HG03175 (cell line): Measurements from ENCODE around the gene KCNK13.
"Not testable (repeated sequence)": the region's sequence is repeated elsewhere in the genome, so short reads cannot be mapped to it uniquely, and the experiment has no call there.

Source experiments
- ATAC-seq: cut with Tn5 transposase; IDR thresholded peaks from one replicate; pipeline ENCODE4 v1.9.1; 2021; ENCODE audit warnings: mild to moderate bottlenecking, moderate library complexity; ENCODE audit not compliant: unreplicated experiment

The KCNK13 gene

DNA sequence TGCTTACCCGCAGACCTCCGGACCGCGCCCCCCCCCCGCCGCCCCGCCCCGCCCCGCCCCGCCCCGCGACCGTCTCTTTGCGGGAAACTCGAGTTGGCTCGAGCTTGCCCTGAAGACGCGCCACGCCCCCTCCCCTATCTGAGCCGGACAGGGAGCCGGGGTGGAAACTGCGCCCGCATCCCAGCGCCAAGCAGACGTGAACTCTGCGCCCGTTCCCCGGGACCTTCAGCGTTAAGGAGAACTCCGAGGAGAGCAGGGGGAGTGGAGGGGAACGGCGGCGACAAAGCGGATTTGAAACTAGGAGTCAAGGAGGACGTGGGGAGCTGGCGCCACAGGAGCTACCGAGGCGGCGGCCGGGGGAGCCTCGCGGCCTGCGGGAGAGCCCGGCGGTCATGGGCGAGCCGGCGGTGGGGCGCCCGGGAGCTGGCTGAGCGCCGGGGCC lies at the start of gene KCNK13:
Gene KCNK13 (plus strand): TSS at position 310 of the 442 bp plus-strand sequence. CDS start 212 bp downstream, outside the sequence.
- ATAC-seq = no peak

DNA sequence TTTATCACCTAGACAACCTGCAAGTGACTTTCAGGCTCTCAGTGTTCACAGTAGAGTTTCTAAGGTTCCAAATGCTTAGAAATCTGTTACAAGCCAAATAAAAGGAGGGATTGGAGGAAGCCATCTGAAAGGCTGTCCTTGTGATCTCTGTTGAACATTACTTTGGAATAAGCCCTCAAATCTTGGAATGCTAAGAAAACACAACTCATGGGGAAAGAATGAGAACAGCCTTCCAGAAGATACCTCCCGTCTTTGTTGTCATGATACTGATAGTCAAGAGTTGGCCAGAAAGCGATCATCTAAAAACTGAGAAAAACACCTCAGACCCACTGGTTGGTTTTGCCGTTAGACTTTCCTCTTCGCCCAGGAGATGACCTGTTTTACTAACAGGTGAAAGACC lies 44.4 kb upstream of the KCNK13 start:
- ATAC-seq = no peak

DNA sequence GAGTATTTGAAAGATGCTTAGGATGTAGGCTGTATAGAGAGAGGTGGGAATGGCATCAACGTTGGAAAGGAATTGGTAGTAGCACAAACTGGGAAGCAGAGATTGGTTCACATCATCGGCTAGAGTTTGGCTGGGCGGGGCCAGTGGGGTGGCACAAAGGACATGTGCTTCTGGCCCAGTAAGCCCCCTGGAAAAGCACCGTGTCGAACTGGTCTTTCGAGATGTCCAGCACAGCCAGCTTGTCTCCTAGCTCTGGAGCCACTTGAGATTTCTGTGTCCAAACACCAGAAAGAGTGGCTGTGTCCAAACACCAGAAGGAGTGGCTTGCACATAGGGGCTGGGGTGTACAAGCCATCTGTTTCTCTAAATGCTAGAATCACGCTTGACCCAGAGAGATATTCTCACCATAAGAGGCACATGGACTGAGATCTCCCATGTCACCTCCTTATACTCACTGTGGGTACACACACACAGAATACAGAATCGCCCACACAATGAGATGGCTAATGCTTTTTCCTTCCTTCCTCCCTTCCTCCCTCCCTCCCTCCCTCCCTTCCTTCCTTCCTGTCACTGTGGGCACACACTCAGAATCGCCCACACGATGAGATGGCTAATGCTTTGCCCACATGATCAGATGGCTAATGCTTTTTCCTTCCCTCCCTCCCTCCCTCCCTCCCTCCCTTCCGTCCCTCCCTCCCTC lies 41.8 kb upstream of the KCNK13 start:
- no peak for ATAC-seq

DNA sequence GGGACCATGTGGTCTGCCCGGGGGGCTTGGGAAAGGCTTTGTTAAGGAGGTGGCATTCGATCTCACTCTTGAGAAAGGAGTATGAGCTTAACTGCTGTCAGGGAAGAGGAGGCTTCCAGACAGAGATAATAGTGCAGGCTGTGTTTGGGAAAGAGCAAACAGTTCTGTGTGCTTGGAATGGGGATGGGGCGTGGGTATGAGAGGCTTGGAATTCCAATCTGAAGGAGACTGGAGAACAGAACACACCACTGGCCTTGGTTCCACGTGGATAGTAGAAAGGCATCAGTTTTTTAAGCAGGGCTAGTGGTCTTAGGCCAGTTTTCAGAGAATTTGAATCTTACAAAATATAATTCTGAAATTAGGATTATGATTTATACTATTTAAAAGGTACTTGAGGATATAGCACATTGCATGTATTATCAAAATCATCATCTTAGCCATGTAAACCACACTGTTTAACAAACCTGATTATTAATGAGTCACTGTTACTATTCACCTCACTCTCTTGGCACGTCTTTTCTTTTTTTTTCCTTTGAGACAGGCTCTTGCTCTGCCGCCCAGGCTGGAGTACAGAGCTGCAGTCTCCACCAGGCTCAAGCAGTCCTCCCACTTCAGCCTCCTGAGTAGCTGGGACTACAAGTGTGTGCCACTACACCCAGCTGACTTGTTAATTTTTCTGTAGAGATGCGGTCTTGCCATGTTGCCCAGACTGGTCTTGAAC lies 38.5 kb upstream of the KCNK13 start:
- ATAC-seq = no peak

DNA sequence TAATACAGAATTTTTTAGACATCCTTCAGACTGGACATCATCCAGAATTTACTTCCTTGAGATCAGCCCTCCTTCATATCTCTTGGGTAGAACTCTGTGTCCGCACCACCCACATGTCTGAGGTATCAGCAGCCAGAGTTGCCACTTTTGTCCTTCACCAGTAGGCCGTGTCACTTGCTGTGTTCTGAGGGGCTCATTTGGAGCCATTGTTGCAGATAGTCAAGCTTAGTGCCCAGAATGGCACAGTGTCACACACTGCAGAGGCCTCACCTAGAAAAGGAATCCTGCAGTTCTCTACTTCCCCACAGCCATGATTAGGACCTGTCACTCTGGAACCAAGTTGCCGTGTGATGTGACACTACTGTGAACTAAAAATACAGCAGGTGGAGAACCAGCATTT lies 36.9 kb upstream of the KCNK13 start:
- ATAC-seq = no peak

GRCh38 chr14:90026608-90027007 lies 35.2 kb upstream of the KCNK13 start:
- not testable (repeated sequence) for ATAC-seq

DNA sequence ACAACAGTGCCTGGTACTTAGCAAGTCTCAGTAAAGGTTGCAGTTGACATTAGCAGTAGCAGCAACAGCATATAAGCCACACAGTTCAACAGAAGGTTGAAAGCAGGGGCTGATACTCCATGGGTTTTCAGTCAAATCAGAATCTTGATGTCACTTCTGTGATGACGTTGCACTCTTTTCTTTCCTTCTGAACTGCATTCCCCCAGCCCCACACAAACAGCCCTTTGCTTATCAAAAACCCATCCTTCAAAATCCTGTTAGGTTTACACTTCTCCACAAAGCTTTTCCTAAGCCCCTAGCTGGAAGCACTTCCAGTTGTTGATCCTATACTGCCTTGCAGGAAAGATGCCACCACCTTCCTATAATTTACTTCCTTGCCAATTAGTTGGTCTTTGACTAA lies 34.0 kb upstream of the KCNK13 start:
- no peak for ATAC-seq

- no peak for ATAC-seq
Measured at GRCh38 chr14:90034156-90034555, 27.6 kb upstream of the KCNK13 start.

GRCh38 chr14:90034835-90035525 lies 26.8 kb upstream of the KCNK13 start:
- ATAC-seq = no peak

DNA sequence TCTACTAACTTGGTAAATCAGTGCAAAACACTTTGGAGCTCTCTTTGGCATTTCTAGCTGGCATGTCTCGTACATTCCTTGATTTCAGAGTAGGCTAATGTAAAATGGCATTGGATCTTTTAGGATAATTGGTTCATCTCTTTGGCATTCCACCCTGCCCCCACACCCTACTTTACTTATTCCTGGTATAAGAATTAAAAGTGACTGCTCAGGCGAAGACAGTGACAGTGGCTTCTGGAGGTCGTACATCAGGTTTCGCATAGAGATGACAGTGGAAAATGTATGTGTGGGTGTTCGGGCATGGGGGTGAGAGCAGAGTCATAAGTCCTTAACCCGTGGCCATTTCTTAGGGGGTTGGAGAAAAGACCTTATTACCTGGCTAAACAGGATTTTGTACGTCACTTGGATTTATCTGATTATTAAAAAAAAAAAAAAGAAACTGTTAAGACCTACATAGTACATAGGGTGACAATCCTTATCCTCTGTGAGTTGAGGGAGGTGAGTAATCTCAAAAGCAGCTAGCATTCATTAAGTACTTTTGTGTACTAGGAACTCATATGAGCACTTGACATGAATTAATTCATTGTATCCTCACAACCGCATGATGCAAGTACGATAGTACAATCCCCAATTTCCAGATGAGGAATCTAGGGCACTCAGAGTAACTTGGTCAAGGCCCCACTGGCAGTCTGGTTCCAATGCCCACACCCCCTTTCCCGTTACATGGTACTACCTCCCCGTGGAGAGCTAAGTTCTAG lies 22.4 kb upstream of the KCNK13 start:
- no peak for ATAC-seq

DNA sequence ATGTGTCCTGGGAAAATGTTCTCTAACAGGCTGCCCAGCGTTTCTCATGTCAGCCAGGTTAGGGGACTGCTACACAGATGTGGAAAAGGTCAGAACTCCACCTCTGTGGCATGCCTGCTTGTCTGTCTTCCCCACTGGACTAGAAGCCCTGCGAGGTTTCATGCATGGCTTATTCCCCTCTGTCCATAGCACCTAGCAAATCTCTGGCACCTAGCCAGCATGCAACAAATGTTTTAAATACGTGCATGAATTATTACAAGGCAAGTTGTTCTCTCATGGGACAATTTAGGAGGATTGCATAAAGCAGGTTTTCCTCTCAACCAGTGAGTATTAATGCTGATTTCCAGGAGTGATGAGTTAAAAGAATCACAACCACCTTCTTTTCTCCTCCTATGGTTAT lies 21.4 kb upstream of the KCNK13 start:
- no peak for ATAC-seq

DNA sequence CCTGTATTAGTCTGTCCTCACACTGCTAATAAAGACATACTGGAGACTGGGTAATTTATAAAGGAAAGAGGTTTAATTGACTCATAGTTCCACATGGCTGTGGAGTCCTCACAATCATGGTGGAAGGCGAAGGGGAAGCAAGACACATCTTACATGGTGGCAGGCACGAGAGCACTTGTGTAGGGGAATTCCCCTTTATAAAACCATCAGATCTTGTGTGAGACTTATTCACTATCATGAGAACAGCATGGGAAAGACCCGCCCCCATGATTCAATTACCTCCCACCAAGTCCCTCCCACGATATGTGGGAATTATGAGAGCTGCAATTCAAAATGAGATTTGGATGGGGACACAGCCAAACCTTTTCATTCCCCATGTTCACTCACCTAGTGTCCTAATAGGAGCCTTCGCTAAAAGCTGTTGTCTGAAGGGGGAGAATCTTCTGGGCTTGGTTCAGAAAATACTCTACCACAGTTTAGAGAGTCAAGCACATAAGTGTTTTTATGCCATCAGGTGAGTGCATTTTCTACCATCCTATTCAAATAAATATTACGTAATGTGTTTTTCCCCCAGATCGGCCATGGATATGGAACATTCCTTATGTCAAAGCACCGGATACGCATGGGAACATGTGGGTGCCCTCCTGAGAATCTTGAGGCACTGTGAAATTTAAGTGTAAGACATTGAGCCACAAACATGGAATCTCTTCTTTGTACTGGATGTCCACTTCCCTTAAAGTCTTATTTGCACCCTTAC lies 19.1 kb upstream of the KCNK13 start:
- ATAC-seq = no peak

DNA sequence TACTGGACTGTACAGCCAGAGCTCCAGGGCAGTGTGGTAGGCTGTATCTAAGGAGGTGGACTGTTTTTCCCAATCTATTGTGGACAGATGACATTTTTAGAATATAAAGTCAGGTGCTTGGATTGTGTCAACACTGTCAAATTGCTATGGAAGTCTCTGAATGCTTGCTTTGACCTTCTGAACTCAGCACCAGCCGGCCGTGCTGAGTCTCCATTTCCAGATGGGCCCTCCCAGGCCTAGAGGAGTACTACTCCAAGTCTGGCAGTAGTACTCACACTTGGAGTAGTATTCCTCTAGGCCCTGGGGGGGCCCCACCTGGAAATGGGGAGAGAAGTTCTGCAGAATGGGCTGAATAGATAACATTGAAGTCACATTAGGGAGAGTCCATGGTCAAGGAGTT lies 16.2 kb upstream of the KCNK13 start:
- ATAC-seq = no peak

- no peak for ATAC-seq
Measured at GRCh38 chr14:90049390-90049789, 12.4 kb upstream of the KCNK13 start.

- ATAC-seq = no peak
Measured at GRCh38 chr14:90050271-90050670, 11.5 kb upstream of the KCNK13 start.

DNA sequence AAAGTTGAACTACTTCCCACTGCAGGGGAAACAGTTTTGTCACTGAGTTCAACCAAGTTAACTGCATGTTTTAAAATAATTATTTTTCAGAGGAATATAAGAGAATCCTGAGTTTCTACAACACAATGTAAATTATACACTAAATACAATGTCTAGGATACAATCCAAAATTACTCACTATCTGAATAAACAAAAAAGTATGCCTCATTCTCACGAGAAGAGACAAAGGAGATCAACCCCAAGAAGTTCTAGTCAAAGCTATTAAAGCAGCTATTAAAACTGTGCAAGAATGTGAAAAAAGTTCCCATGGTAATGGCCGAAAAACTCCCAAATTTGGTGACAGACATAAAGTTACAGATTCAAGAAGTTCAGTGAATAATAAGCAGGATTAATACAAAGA lies 8.8 kb upstream of the KCNK13 start:
- no peak for ATAC-seq

GRCh38 chr14:90054803-90055202 lies 7.0 kb upstream of the KCNK13 start:
- ATAC-seq = no peak

DNA sequence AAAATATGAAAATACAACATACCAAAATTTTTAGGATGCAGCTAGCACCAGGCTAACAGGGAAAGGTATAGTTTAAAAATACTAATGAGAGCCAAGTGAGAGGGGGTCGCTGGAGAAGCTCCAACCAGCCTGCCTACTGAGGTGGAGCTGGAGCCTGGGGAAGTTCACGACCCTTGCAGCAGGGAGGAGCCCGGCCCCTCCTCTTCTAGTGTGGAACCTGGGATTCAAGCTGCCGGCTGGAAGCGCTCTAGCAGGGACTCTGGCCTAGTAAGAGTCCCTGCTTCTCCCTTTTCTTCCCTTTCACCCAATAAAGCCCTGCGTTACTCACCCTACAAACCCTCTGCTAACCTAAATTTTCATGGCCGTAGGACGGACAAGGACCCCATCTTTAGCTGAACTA lies 5.0 kb upstream of the KCNK13 start:
- no peak for ATAC-seq

DNA sequence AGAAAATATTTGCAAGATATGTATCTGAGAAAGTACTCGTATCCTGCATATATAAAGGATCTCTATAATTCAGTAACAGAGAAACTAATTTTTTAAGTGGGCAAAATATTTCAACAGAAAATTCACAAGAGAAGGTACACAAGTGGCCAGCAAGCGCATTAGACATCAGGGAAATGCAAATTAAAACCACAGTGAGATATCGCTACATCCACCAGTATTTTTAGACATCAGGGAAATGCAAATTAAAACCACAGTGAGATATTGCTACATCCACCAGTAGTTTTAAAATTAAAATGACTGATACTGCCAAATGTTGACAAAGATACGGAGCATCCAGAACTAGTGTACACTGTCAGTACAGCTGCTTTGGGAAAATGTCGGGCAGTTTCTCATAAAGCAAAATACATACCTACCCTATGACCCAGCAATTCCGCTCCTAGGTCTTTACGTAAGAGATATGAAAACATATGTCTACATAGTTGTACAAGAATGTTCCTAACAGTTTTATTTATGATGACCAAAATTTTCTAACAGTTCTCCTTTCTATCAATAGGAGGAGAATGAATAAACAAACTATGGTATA lies 2.8 kb upstream of the KCNK13 start:
- peak; percentile 38 for ATAC-seq

GRCh38 chr14:90060312-90060964 lies 1.4 kb upstream of the KCNK13 start:
- peak; percentile 50 for ATAC-seq
